Measurements from ENCODE around the gene SEPTIN7.

DNA sequence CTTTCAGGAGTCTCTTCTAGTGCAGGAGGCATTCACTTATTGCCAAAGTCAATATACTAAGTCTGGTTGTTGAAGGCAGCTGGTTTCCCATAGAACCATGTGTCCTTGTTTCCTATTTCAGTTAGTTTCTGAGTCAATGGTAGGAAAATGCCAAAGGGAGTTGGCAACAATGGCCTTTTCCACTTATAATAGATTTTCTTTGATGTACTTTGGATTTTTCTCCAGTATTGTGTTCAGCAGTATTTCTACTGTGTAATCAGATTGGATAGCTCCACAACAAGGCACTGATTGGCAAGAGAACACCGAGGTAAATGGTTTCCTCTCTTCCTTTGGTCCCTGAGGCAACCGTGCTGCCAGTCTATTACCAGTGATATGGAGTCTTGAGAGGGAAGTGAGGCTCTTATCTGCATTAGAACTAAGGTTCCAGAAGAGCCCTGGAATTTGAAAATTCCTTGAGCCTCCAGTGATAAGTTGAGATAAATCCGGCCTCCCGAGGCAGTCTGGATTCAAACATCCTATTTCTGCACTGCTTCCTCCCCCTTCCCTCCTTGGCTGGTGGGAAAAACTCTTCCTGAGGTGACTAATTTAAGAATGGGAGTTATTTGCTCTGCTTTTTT lies 7.9 kb upstream of the SEPTIN7 start:
- TF ChIP-seq, protein P1, sequence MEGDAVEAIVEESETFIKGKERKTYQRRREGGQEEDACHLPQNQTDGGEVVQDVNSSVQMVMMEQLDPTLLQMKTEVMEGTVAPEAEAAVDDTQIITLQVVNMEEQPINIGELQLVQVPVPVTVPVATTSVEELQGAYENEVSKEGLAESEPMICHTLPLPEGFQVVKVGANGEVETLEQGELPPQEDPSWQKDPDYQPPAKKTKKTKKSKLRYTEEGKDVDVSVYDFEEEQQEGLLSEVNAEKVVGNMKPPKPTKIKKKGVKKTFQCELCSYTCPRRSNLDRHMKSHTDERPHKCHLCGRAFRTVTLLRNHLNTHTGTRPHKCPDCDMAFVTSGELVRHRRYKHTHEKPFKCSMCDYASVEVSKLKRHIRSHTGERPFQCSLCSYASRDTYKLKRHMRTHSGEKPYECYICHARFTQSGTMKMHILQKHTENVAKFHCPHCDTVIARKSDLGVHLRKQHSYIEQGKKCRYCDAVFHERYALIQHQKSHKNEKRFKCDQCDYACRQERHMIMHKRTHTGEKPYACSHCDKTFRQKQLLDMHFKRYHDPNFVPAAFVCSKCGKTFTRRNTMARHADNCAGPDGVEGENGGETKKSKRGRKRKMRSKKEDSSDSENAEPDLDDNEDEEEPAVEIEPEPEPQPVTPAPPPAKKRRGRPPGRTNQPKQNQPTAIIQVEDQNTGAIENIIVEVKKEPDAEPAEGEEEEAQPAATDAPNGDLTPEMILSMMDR (IDR thresholded peaks at IDR 0.05; ENCODE audit: borderline replicate concordance, extremely low read depth, low read length, poor library complexity, severe bottlenecking) = no peak
- TF ChIP-seq EZH2 (IDR thresholded peaks at IDR 0.05; ENCODE audit: borderline replicate concordance, low read depth, low read length, severe bottlenecking) = no peak
